22Rv1 (cell line): ENCODE results near the gene FIZ1.

Source experiments
- ZFX ChIP-seq: fragments of 450-650 bp; IDR thresholded peaks from 2 replicates; pipeline ENCODE4 v1.6.1; 2017; ENCODE audit warnings: antibody characterized with exemption, borderline replicate concordance
- TF ChIP-seq, protein P1 (sequence below): fragments of 450-650 bp; IDR thresholded peaks from 2 replicates; pipeline ENCODE4 v1.5.1; 2017; ENCODE audit warnings: mild to moderate bottlenecking

DNA sequence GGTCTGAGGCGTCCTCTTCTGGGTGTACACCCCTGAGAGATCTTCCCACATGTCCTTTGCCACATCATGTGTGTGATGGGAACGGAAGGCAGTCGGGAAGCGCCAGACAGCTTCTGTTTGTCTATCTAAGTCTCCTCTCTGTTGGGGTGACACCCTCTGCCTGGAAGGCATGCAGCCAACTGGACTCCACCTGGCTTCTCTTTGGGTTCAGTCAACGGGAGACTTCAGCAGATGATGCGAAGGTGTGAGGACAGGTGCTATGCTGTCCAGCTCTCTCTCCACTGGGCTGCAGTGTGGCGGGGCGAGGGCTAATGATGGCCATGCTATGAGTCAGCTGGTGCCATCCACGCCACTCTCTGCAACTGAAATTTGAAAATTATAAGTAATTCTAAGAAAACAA, 39.6 kb downstream of the FIZ1 start:
- TF ChIP-seq, protein P1, sequence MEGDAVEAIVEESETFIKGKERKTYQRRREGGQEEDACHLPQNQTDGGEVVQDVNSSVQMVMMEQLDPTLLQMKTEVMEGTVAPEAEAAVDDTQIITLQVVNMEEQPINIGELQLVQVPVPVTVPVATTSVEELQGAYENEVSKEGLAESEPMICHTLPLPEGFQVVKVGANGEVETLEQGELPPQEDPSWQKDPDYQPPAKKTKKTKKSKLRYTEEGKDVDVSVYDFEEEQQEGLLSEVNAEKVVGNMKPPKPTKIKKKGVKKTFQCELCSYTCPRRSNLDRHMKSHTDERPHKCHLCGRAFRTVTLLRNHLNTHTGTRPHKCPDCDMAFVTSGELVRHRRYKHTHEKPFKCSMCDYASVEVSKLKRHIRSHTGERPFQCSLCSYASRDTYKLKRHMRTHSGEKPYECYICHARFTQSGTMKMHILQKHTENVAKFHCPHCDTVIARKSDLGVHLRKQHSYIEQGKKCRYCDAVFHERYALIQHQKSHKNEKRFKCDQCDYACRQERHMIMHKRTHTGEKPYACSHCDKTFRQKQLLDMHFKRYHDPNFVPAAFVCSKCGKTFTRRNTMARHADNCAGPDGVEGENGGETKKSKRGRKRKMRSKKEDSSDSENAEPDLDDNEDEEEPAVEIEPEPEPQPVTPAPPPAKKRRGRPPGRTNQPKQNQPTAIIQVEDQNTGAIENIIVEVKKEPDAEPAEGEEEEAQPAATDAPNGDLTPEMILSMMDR = no peak
- no peak for TF ChIP-seq ZFX
